ENCODE measurements around the gene CAPN13.

The CAPN13 gene

GRCh38 chr2:30764021-30764800 is 43.0 kb downstream of the CAPN13 start:
- no peaks in the 10 kb centered on the region for H3K27me3 ChIP-seq (ENCODE audit: insufficient read depth, low read depth)
- H3K9ac ChIP-seq, result no peak overlapping the region
- H3K79me2 ChIP-seq (ENCODE audit: insufficient read depth, low read depth), result no peaks in the 10 kb centered on the region
- H3K4me2 ChIP-seq, result no peak overlapping the region
- no peak for TF ChIP-seq CTCF (conservative IDR thresholded peaks at IDR 0.05; ENCODE audit: low read depth, low read length)
- no peaks in the 10 kb centered on the region for H3K4me1 ChIP-seq (ENCODE audit: low read depth, poor library complexity, severe bottlenecking)
- H4K20me1 ChIP-seq (ENCODE audit: insufficient read depth), result no peaks in the 10 kb centered on the region
- no peak overlapping the region for H3K27ac ChIP-seq
- H2AFZ ChIP-seq (ENCODE audit: low read depth), result no peak overlapping the region
- H3K36me3 ChIP-seq (ENCODE audit: insufficient read depth), result no peaks in the 10 kb centered on the region
- H3K4me3 ChIP-seq (IDR thresholded peaks at IDR 0.05; ENCODE audit: insufficient read depth, low read depth, low read length), result no peak overlapping the region

GRCh38 chr2:30763151-30763660 is 44.0 kb downstream of the CAPN13 start:
- no peak overlapping the region for H3K27ac ChIP-seq
- no peaks in the 10 kb centered on the region for H4K20me1 ChIP-seq (ENCODE audit: insufficient read depth)
- no peak overlapping the region for H3K9ac ChIP-seq
- no peaks in the 10 kb centered on the region for H3K4me1 ChIP-seq (ENCODE audit: low read depth, poor library complexity, severe bottlenecking)
- no peaks in the 10 kb centered on the region for H3K36me3 ChIP-seq (ENCODE audit: insufficient read depth)
- no peaks in the 10 kb centered on the region for H3K79me2 ChIP-seq (ENCODE audit: insufficient read depth, low read depth)
- no peaks in the 10 kb centered on the region for H3K27me3 ChIP-seq (ENCODE audit: insufficient read depth, low read depth)
- no peak overlapping the region for H3K4me3 ChIP-seq (IDR thresholded peaks at IDR 0.05; ENCODE audit: insufficient read depth, low read depth, low read length)
- H3K4me2 ChIP-seq, result no peak overlapping the region
- no peak for TF ChIP-seq CTCF (conservative IDR thresholded peaks at IDR 0.05; ENCODE audit: low read depth, low read length)
- no peak overlapping the region for H2AFZ ChIP-seq (ENCODE audit: low read depth)

GRCh38 chr2:30761226-30761625 is 46.0 kb downstream of the CAPN13 start:
- Histone ChIP-seq H2AFZ (ENCODE audit: low read depth) (no peak overlapping the region), H3K4me2 (no peak overlapping the region), H3K27me3 (ENCODE audit: insufficient read depth, low read depth) (no peaks in the 10 kb centered on the region), H3K9ac (no peak overlapping the region), H3K4me1 (ENCODE audit: low read depth, poor library complexity, severe bottlenecking) (no peaks in the 10 kb centered on the region), H4K20me1 (ENCODE audit: insufficient read depth) (no peaks in the 10 kb centered on the region), H3K36me3 (ENCODE audit: insufficient read depth) (no peaks in the 10 kb centered on the region), H3K27ac (no peak overlapping the region), H3K4me3 (IDR thresholded peaks at IDR 0.05; ENCODE audit: insufficient read depth, low read depth, low read length) (no peak overlapping the region), H3K79me2 (ENCODE audit: insufficient read depth, low read depth) (no peaks in the 10 kb centered on the region)
- no peak for TF ChIP-seq CTCF (conservative IDR thresholded peaks at IDR 0.05; ENCODE audit: low read depth, low read length)

GRCh38 chr2:30759481-30759880 is 47.8 kb downstream of the CAPN13 start:
- no peaks in the 10 kb centered on the region for H3K36me3 ChIP-seq (ENCODE audit: insufficient read depth)
- H3K9ac ChIP-seq, result no peak overlapping the region
- H2AFZ ChIP-seq (ENCODE audit: low read depth), result no peak overlapping the region
- no peaks in the 10 kb centered on the region for H3K4me1 ChIP-seq (ENCODE audit: low read depth, poor library complexity, severe bottlenecking)
- no peak overlapping the region for H3K4me3 ChIP-seq (IDR thresholded peaks at IDR 0.05; ENCODE audit: insufficient read depth, low read depth, low read length)
- no peaks in the 10 kb centered on the region for H4K20me1 ChIP-seq (ENCODE audit: insufficient read depth)
- no peak overlapping the region for H3K27ac ChIP-seq
- H3K27me3 ChIP-seq (ENCODE audit: insufficient read depth, low read depth), result no peaks in the 10 kb centered on the region
- no peak for TF ChIP-seq CTCF (conservative IDR thresholded peaks at IDR 0.05; ENCODE audit: low read depth, low read length)
- H3K4me2 ChIP-seq, result no peak overlapping the region
- H3K79me2 ChIP-seq (ENCODE audit: insufficient read depth, low read depth), result no peaks in the 10 kb centered on the region

Data from KMS-11 (cell line).